HUDEP-2 (cell line): ENCODE measurements around the gene ABCA4.

Experiments used
- DNase-seq, 76 experiments: peaks; one replicate each; lab custom pipeline; 2025; ENCODE audit not compliant: unreplicated experiment in 76 of 76; lab: John Stamatoyannopoulos, UW

The ABCA4 gene

GRCh38 chr1:94105581-94105952 lies 15.4 kb downstream of the ABCA4 start:
- DNase-seq, result no peak

- no peak for DNase-seq
Measured at GRCh38 chr1:94104776-94105580, 16.0 kb downstream of the ABCA4 start.

- no peak for DNase-seq
Measured at GRCh38 chr1:94104127-94104684, 16.7 kb downstream of the ABCA4 start.

- no peak for DNase-seq
Measured at GRCh38 chr1:94103608-94104007, 17.3 kb downstream of the ABCA4 start.

GRCh38 chr1:94101613-94102525 lies 19.1 kb downstream of the ABCA4 start:
- DNase-seq, result no peak

GRCh38 chr1:94100785-94101612 lies 19.9 kb downstream of the ABCA4 start:
- no peak for DNase-seq

GRCh38 chr1:94100129-94100784 lies 20.7 kb downstream of the ABCA4 start:
- no peak for DNase-seq

GRCh38 chr1:94099303-94099702 lies 21.6 kb downstream of the ABCA4 start:
- no peak for DNase-seq

GRCh38 chr1:94098585-94099111 lies 22.3 kb downstream of the ABCA4 start:
- no peak for DNase-seq

GRCh38 chr1:94096797-94097549 lies 24.0 kb downstream of the ABCA4 start:
- DNase-seq, result no peak

GRCh38 chr1:94095744-94096469 lies 25.0 kb downstream of the ABCA4 start:
- no peak for DNase-seq

- DNase-seq, result no peak
Measured at GRCh38 chr1:94095112-94095637, 25.8 kb downstream of the ABCA4 start.

GRCh38 chr1:94094469-94095111 lies 26.4 kb downstream of the ABCA4 start:
- DNase-seq, result no peak

- no peak for DNase-seq
Measured at GRCh38 chr1:94093996-94094395, 27.0 kb downstream of the ABCA4 start.

GRCh38 chr1:94093396-94093795 lies 27.6 kb downstream of the ABCA4 start:
- DNase-seq, result peak in 1 of 76 experiments; percentile 0

- no peak for DNase-seq
Measured at GRCh38 chr1:94092210-94092613, 28.7 kb downstream of the ABCA4 start.

- DNase-seq, result no peak
Measured at GRCh38 chr1:94090761-94091160, 30.2 kb downstream of the ABCA4 start.

- DNase-seq, result no peak
Measured at GRCh38 chr1:94087193-94087592, 33.8 kb downstream of the ABCA4 start.
